ENCODE measurements around the gene DIP2C.
"Not testable (repeated sequence)": the region's sequence is repeated elsewhere in the genome, so short reads cannot be mapped to it uniquely, and the experiment has no call there.

DIP2C gene

GRCh38 chr10:689452-690371, at the start of gene DIP2C:
Gene DIP2C, minus strand, starts transcription at chr10:689668. Its CDS starts 90 bp downstream, at chr10:689578.
- no peak for DNase-seq (ENCODE audit: low spot score)

- DNase-seq (ENCODE audit: low spot score) = no peak
Observed at GRCh38 chr10:734481-734880, 45.0 kb upstream of the DIP2C start.

DNA sequence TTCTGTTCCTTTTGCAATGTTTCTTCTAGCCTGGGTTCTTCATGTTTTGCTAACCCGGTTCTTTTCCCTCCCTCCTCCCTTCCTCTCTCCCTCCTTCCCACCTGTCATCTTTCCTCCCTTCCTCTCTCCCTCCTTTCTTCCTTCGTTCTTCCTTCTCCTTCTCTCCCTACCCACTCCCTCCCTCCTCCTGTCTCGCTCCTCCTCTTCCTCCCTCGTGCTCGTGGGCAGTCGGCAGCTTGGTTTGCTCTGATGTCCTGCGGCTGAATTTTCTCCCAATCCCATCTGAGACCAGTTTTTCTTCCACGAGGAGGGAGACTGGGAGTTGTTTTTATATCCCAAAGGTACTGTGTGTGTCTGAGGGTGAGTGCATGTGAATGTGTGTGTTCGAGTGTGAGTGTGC, 43.6 kb upstream of the DIP2C start:
- no peak for DNase-seq (ENCODE audit: low spot score)

DNA sequence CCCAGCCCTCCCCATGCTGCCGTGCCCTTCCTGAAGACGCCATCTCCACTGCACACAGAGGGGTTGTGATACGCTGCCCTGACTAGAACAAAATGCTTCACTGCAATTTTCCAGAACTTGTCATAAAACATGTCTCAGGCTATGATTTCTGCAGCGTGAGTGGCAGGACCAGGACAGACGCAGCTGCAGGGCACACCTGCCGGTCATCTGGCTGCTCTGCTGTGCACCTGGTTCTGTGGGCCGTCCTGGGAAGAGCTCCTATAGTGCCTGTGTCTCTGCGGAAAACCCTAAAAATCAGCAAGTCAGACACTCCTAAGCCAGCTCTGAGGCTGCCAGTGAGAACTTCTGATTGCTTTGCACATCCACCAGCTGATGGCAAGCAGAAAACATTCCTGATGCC, 39.7 kb upstream of the DIP2C start:
- DNase-seq (ENCODE audit: low spot score) = no peak

DNA sequence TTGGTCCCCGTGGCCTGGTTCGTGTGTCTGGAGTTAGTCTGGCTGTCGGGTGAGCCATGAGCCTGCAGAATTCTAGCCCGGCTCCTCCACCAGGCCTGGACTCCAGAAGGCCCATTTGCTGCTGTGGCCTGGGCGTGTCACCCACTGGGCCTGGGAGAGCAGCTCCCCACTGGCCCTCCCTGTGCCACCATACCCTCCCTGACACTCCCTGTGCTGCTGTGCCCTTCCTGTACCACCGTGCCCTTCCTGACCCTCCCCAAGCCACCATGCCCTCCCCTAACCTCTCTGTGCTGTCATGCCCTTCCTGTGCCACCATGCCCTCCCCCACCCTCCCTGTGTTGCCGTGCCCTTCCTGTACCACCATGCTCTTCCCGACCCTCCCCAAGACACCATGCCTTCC, 39.1 kb upstream of the DIP2C start:
- DNase-seq (ENCODE audit: low spot score) = no peak

- no peak for DNase-seq (ENCODE audit: low spot score)
Observed at GRCh38 chr10:727162-727790, 37.8 kb upstream of the DIP2C start.

- no peak for DNase-seq (ENCODE audit: low spot score)
Observed at GRCh38 chr10:725786-726185, 36.3 kb upstream of the DIP2C start.

- no peak for DNase-seq (ENCODE audit: low spot score)
Observed at GRCh38 chr10:725302-725701, 35.8 kb upstream of the DIP2C start.

DNA sequence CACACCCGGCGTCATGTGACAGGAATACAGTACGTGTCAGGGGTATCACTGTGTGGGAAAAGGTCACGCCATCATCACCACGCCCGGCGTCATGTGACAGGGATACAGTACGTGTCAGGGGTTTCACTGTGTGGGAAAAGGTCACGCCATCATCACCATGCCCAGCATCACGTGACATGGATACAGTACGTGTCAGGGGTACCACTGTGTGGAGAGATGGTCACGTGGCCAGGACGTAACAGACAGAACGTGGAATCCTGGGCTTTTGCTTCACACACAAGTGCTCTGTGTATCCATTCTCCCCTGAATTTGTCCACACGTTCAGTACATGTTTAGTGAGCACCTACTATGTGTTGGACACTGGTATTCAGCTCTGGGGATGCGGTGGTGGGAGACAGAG, 34.5 kb upstream of the DIP2C start:
- DNase-seq (ENCODE audit: low spot score) = no peak

GRCh38 chr10:722281-723060, 33.0 kb upstream of the DIP2C start:
- DNase-seq (ENCODE audit: low spot score) = no peak

GRCh38 chr10:718143-718700, 28.8 kb upstream of the DIP2C start:
- no peak for DNase-seq (ENCODE audit: low spot score)

DNA sequence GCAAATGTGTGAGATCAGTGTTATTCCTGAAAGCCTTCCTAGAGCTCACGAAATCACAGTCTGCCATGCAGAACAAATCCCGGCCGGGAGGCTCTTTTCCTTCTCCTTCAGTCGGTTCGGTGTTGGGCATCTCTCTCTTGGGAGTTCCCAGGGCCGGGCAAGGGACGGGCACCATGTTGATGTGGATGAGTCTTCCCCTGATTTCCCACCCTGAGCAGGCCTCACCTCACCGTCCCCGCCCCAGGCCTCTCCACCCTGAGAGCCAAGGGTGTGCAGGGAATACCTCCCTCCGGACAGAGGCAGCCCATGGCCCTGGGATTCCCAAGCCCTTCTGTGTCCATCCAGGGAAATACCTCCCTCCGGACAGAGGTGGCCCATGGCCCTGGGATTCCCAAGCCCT, 28.0 kb upstream of the DIP2C start:
- no peak for DNase-seq (ENCODE audit: low spot score)

GRCh38 chr10:716821-717220, 27.4 kb upstream of the DIP2C start:
- no peak for DNase-seq (ENCODE audit: low spot score)

DNA sequence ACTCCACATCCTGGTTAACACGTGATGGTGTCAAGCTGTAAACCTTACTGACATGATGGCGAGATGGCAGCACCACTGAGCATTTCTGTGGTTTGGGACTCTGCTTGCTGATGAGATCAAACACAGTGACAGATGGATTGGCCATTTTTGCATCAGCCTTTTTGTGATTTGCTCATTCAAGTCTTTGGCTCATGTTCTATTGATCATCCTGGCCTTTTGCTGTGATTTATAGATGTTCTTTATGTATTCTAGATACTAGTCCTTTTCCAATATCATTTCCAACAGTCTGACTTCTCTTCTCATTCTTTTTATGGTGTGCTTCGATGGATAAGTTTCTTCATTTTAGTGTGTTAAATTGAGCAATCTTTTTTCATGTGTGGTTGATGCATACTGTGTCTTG, 24.7 kb upstream of the DIP2C start:
- DNase-seq (ENCODE audit: low spot score) = no peak

GRCh38 chr10:712575-712974, 23.1 kb upstream of the DIP2C start:
- DNase-seq (ENCODE audit: low spot score) = no peak

- no peak for DNase-seq (ENCODE audit: low spot score)
Observed at GRCh38 chr10:712089-712488, 22.6 kb upstream of the DIP2C start.

GRCh38 chr10:707861-708260, 18.4 kb upstream of the DIP2C start:
- no peak for DNase-seq (ENCODE audit: low spot score)

GRCh38 chr10:707456-707855, 18.0 kb upstream of the DIP2C start:
- DNase-seq (ENCODE audit: low spot score) = no peak

GRCh38 chr10:703118-703517, 13.7 kb upstream of the DIP2C start:
- DNase-seq (ENCODE audit: low spot score) = no peak

- not testable (repeated sequence) for DNase-seq (ENCODE audit: low spot score)
Observed at GRCh38 chr10:700183-700582, 10.7 kb upstream of the DIP2C start.

GRCh38 chr10:697097-697875, 7.8 kb upstream of the DIP2C start:
- DNase-seq (ENCODE audit: low spot score) = no peak

GRCh38 chr10:695396-695795, 5.9 kb upstream of the DIP2C start:
- DNase-seq (ENCODE audit: low spot score) = no peak
